Measurements from ENCODE around the gene KLHL2.
"Not testable (repeated sequence)": the region's sequence is repeated elsewhere in the genome, so short reads cannot be mapped to it uniquely, and the experiment has no call there.

KLHL2 gene, protein sequence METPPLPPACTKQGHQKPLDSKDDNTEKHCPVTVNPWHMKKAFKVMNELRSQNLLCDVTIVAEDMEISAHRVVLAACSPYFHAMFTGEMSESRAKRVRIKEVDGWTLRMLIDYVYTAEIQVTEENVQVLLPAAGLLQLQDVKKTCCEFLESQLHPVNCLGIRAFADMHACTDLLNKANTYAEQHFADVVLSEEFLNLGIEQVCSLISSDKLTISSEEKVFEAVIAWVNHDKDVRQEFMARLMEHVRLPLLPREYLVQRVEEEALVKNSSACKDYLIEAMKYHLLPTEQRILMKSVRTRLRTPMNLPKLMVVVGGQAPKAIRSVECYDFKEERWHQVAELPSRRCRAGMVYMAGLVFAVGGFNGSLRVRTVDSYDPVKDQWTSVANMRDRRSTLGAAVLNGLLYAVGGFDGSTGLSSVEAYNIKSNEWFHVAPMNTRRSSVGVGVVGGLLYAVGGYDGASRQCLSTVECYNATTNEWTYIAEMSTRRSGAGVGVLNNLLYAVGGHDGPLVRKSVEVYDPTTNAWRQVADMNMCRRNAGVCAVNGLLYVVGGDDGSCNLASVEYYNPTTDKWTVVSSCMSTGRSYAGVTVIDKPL

GRCh38 chr4:165207431-165208220 is at the start of gene KLHL2:
Gene KLHL2, plus strand, starts transcription at chr4:165207561. Its CDS starts 316 bp downstream, at chr4:165207877.
- H3K36me3 Mint-ChIP-seq, result no peaks in the 10 kb centered on the region
- H3K27me3 Mint-ChIP-seq, result no peaks in the 10 kb centered on the region
- H3K27ac Mint-ChIP-seq, result peak within 1 kb of the TSS; percentile 70
- peaks cover 68% of the 10 kb centered on the region for H3K4me1 Mint-ChIP-seq
- H3K4me3 Mint-ChIP-seq, result peak within 1 kb of the TSS; percentile 84
- peak; percentile 94 for ATAC-seq
- no peaks in the 10 kb centered on the region for H3K9me3 Mint-ChIP-seq

DNA sequence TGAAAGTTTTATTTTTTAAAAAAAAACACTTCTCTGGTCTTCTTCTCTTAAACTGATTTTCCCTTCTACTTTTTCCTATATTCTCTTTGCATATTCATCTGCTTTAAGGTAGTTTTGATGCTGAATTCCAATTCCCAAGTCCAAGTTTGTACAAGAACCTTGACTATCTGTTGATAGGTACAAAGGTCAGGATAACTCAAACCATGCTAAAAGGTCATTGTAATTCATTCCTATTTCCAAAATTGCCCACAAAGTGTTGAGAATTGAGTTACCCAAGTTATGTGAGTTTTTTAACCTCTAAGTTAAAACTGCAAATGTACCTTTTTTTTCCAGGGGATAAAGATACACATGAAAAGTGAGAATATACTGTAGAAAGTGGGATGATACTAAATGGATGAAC is 48.6 kb upstream of the KLHL2 start:
- Mint-ChIP-seq H3K4me1 (no peaks in the 10 kb centered on the region), H3K9me3 (peaks cover 7% of the 10 kb centered on the region), H3K27me3 (peaks cover 39% of the 10 kb centered on the region), H3K27ac (no peak overlapping the region), H3K36me3 (no peaks in the 10 kb centered on the region), H3K4me3 (no peak overlapping the region)
- no peak for ATAC-seq

DNA sequence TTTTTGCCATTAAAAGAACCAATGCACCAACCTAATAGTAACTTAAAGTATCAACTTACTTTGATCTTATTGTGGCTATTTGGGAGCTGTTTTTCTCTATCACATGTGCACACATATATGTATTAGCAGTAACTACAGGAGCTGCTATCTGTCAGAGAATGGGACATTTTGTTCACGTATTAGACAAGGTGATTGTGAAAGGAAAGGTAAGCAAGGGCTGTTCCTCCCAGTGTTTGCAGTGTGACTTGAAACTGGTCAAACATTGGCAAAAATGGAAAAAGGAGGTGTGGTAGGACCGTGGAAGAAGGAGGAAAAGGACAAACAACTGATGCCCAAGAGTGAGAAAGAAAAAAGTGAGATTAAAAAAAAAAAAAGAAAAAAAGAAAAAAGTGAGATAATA is 43.1 kb upstream of the KLHL2 start:
- peaks cover 10% of the 10 kb centered on the region for H3K9me3 Mint-ChIP-seq
- peaks cover 9% of the 10 kb centered on the region for H3K36me3 Mint-ChIP-seq
- no peak overlapping the region for H3K27ac Mint-ChIP-seq
- H3K27me3 Mint-ChIP-seq, result peaks cover 15% of the 10 kb centered on the region
- H3K4me1 Mint-ChIP-seq, result no peaks in the 10 kb centered on the region
- no peak for ATAC-seq
- H3K4me3 Mint-ChIP-seq, result no peak overlapping the region

- H3K9me3 Mint-ChIP-seq, H3K4me1 Mint-ChIP-seq, H3K4me3 Mint-ChIP-seq, H3K36me3 Mint-ChIP-seq, ATAC-seq, H3K27ac Mint-ChIP-seq: not testable (repeated sequence)
- peaks cover 15% of the 10 kb centered on the region for H3K27me3 Mint-ChIP-seq
These were observed 40.5 kb upstream of the KLHL2 start for GRCh38 chr4:165166872-165167271.

DNA sequence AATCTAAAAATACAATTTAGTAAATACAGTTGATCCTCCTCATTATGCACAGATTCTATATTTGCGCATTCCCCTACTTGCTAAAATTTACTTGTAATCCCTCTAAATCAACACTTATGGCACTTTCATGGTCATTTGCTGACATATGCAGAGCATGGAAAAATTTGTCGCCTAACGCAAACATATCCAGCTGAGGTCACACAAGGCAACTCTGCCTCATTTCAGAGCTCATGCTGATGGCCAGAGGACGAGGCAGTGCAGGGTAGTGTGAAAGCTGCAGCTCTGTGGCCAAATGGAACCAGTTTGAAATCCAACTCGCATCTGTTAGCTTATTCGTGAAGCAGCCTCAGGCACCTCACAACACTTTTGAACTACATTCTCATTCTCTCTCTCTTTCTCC is 39.7 kb upstream of the KLHL2 start:
- H3K36me3 Mint-ChIP-seq, result peaks cover 9% of the 10 kb centered on the region

DNA sequence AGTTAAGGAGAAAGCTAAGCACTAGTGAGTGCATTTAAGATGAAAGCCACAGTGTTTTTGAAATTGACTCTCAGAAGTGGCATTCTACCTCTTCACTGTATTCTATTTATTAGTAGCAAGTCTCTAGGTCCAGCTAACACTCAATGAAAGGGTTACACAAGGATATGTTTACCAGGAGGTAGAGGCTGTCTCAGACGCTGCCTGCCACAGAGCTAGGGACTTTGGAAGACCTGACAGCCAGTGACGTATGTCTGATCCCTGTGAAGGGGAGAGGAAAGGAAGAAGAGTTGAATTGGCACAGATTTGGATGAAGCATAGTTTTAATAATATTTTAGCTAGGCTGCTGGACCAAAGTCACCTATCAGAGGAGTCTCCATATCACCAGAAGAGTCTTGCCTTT is 36.5 kb upstream of the KLHL2 start:
- Mint-ChIP-seq H3K27me3 (peaks cover 7% of the 10 kb centered on the region), H3K4me1 (no peaks in the 10 kb centered on the region)
- no peak for ATAC-seq

More for the DNA sequence above, 39.7 kb upstream of the KLHL2 start:
- H3K9me3 Mint-ChIP-seq, result peaks cover 10% of the 10 kb centered on the region
- peaks cover 10% of the 10 kb centered on the region for H3K27me3 Mint-ChIP-seq
- H3K27ac Mint-ChIP-seq, result no peak overlapping the region
- ATAC-seq, result no peak
- H3K4me3 Mint-ChIP-seq, result no peak overlapping the region
- no peaks in the 10 kb centered on the region for H3K4me1 Mint-ChIP-seq

DNA sequence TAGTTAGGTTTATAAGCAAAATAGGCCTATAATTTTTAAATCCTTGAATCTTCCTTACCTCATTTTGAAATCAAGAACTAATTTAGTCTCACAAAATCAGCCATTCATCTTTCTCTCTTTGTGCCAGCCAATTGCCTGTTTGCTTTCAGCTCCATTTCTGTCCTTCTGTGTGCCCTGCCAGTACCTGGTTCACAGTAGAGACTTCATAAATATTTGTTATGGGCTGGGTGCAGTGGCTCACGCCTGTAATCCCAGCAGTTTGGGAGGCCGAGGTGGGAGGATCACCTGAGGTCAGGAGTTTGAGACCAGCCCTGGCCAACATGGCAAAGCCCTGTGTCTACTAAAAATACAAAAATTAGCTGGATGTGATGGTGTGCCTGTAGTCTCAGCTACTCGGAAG is 31.9 kb upstream of the KLHL2 start:
- ATAC-seq, H3K36me3 Mint-ChIP-seq, H3K27ac Mint-ChIP-seq, H3K27me3 Mint-ChIP-seq, H3K4me3 Mint-ChIP-seq, H3K4me1 Mint-ChIP-seq, H3K9me3 Mint-ChIP-seq: not testable (repeated sequence)

More for the DNA sequence above, 36.5 kb upstream of the KLHL2 start:
- peaks cover 13% of the 10 kb centered on the region for H3K9me3 Mint-ChIP-seq
- no peak overlapping the region for H3K4me3 Mint-ChIP-seq
- H3K36me3 Mint-ChIP-seq, result peaks cover 15% of the 10 kb centered on the region
- no peak overlapping the region for H3K27ac Mint-ChIP-seq

- Mint-ChIP-seq H3K27ac (no peak overlapping the region), H3K36me3 (peaks cover 6% of the 10 kb centered on the region), H3K4me3 (no peak overlapping the region), H3K27me3 (no peaks in the 10 kb centered on the region), H3K4me1 (peaks cover 10% of the 10 kb centered on the region), H3K9me3 (peaks cover 3% of the 10 kb centered on the region)
- no peak for ATAC-seq
These were observed 31.5 kb upstream of the KLHL2 start for GRCh38 chr4:165175879-165176278.

DNA sequence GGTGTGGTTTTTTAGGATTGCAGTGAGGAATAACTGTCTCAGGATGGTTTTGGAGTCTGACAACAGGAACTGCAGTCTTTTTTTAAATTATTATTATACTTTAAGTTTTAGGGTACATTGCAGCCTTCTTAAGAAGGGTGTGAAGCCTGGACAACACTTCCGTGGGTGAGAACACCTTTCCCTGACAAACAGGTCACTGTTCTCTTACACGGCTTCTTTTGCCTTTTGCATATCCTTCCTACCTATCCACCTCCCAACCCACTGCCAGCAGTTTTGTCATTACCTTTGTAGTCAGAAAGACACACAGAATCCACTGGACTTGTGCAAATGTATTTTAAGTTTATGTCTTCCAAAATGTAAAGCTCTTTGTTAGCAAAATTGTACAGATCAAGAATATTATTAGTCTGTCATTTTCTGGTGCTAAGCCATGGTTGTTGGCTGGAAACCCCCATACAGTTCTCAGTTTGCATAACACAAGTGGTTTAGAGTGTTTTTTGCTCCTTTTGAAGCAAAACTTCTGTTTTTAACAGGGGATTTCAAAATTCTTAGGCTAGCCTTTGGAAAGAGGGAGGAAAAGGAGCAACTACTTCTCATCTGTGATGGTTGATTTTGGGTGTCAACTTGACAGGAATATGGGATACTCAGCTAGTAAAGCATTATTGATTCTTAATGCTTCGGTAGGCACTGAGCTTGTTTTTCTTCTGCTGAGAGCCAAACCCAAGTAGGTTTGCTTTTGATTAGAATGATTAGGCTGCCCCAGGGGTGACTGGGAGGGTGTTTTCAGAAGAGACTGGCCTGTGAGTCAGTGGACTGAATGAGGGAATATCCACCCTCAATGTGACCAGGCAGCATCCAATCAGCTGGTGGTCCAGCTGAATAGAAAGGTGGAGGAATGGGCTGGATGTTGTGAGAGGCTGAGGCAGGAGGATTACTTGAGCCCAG is 29.4 kb upstream of the KLHL2 start:
- peaks cover 3% of the 10 kb centered on the region for H3K9me3 Mint-ChIP-seq
- H3K4me3 Mint-ChIP-seq, result no peak overlapping the region
- H3K36me3 Mint-ChIP-seq, result peaks cover 6% of the 10 kb centered on the region
- H3K4me1 Mint-ChIP-seq, result peaks cover 10% of the 10 kb centered on the region
- peak overlapping the region; percentile 7 for H3K27ac Mint-ChIP-seq
- H3K27me3 Mint-ChIP-seq, result no peaks in the 10 kb centered on the region
- peak; percentile 31 for ATAC-seq

GRCh38 chr4:165184220-165184619 is 23.1 kb upstream of the KLHL2 start:
- Mint-ChIP-seq H3K9me3 (no peaks in the 10 kb centered on the region), H3K27me3 (no peaks in the 10 kb centered on the region), H3K4me3 (no peak overlapping the region), H3K36me3 (no peaks in the 10 kb centered on the region), H3K27ac (no peak overlapping the region), H3K4me1 (no peaks in the 10 kb centered on the region)
- ATAC-seq, result no peak

- not testable (repeated sequence) for ATAC-seq, H3K27me3 Mint-ChIP-seq, H3K27ac Mint-ChIP-seq, H3K9me3 Mint-ChIP-seq, H3K4me3 Mint-ChIP-seq, H3K36me3 Mint-ChIP-seq, H3K4me1 Mint-ChIP-seq
These were observed 22.4 kb upstream of the KLHL2 start for GRCh38 chr4:165184998-165185397.

GRCh38 chr4:165185448-165185847 is 21.9 kb upstream of the KLHL2 start:
- no peaks in the 10 kb centered on the region for H3K9me3 Mint-ChIP-seq
- H3K27me3 Mint-ChIP-seq, result no peaks in the 10 kb centered on the region
- no peak for ATAC-seq
- no peak overlapping the region for H3K27ac Mint-ChIP-seq
- no peaks in the 10 kb centered on the region for H3K36me3 Mint-ChIP-seq
- H3K4me3 Mint-ChIP-seq, result no peak overlapping the region
- no peaks in the 10 kb centered on the region for H3K4me1 Mint-ChIP-seq

DNA sequence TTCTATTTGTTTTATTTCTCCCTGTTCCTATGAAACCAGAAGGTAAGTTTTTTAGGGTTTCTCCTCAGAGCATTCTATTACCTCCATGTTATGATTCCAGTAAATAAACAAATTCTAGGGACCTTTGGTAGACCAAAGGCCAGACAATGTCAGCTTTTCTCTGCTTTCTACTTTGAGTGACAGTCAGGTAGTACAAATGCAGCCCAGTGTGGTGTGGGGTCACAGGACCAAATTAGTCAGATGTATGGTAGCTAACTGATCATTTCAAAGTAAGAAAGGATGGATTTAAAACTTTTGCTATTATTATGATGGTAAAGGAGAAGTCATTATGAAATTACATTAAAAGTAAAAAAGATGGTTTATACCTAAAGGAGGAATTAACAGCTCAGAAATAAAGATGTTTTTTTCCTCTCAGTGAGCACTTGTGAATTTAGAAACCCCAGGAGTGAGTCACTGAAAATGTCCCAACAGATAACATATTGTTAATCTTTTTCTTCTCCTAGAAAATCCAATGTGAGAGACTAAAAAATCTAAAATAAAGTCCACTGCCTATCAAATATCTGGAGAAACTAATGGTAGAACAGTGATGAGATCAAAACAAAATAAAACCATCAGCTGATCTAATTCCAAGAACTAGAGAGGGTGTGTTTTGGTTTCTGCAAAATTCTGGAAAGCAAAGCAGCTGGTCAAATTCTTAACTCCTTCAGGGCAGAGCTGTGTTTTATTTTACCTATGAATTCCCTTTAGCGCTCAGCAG is 16.6 kb upstream of the KLHL2 start:
- Mint-ChIP-seq H3K27me3 (no peaks in the 10 kb centered on the region), H3K36me3 (no peaks in the 10 kb centered on the region), H3K9me3 (no peaks in the 10 kb centered on the region), H3K27ac (no peak overlapping the region), H3K4me3 (no peak overlapping the region), H3K4me1 (no peaks in the 10 kb centered on the region)
- peak; percentile 27 for ATAC-seq

DNA sequence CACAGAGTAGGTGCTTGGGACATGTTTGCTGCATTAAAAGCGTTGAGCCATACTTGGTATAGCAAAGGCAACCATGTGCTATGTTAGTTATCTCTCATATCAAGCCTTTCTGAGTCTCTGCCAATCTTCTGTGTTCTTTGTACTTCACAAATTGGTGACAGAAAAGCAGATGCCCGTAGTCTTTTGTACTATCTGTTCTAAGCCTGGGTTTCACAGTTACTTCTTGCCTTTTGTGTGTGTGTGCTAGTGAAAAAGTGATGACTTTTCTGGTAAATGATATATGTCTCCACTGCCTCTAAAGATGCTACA is 16.1 kb upstream of the KLHL2 start:
- Mint-ChIP-seq H3K27ac (no peak overlapping the region), H3K4me1 (no peaks in the 10 kb centered on the region), H3K36me3 (no peaks in the 10 kb centered on the region), H3K9me3 (no peaks in the 10 kb centered on the region), H3K27me3 (no peaks in the 10 kb centered on the region), H3K4me3 (no peak overlapping the region)
- ATAC-seq, result no peak
